NCI-H146 (cell line): Measurements from ENCODE around the gene C14orf180.
A peak's percentile ranks its signal among the peaks of the same experiment; 100 is the strongest.
"Not testable (repeated sequence)": the region's sequence is repeated elsewhere in the genome, so short reads cannot be mapped to it uniquely, and the experiment has no call there.

Experiments
- DNase-seq: peaks from one replicate; lab custom pipeline; 2025; lab: John Stamatoyannopoulos, UW

C14orf180 gene

GRCh38 chr14:104579939-104580338 lies 375 bp downstream of the C14orf180 start:
- DNase-seq, result not testable (repeated sequence)

DNA sequence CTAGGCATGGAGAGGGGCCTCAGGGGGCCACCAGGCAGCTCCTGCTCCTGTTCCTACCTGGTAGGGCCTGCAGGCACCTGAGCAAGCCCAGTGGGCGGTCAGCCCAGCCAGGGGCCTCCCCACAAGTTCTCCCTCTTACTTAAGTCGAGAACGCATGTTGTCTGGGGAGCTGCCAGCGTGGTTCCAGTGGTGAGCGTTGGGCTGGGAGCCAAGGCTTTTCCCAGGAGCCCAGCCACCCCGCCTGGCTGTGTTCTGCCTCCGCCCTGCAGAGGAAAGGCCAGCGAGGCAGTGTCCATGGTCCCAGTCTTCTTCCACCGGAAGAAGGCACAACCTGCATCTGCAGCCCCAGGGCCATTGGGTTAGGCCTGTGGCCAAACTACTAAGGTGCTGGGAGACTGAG lies 1.4 kb downstream of the C14orf180 start:
- no peak for DNase-seq

DNA sequence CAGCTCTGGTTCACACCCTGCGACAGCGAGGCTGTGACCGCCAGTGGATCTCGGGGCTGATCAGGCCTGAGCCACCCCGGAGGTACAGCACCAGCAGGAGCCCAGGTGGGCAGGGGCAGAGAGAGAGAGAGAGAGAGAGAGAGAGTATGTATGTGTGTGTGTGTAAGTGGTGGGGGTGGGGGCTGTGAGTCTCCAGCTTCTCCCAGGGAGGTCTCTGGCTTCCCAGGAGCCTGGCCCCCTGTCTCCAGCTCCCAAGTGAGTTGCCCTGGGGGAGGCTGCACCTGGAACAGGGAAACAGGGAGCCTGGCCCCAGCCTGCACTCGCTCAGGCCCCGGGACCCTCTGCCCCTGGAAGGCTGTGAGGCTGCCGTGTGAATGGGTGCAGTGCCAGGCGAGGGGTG lies 2.0 kb downstream of the C14orf180 start:
- no peak for DNase-seq

DNA sequence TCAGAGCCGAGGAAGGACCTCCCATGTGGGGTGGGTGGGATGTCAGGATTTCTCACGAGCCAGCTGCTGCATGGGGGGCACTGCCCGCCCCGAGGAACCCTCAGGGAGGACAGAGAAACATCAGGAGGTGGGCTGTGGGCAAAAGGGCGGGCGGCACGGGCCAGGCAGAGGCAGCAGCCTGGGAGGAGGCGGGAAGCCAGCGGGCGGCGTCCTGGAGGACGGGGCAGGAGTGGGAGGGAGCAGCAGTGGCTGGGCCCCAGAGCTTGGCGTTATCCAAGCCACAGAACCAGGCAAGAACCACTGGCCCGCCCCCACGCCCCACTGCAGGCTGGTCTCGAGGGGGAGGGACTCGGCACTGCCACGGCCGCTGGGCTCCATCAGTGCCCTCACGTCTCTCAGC lies 2.4 kb downstream of the C14orf180 start:
- no peak for DNase-seq

- DNase-seq, result no peak
Observed at GRCh38 chr14:104582662-104583061, 3.1 kb downstream of the C14orf180 start.

DNA sequence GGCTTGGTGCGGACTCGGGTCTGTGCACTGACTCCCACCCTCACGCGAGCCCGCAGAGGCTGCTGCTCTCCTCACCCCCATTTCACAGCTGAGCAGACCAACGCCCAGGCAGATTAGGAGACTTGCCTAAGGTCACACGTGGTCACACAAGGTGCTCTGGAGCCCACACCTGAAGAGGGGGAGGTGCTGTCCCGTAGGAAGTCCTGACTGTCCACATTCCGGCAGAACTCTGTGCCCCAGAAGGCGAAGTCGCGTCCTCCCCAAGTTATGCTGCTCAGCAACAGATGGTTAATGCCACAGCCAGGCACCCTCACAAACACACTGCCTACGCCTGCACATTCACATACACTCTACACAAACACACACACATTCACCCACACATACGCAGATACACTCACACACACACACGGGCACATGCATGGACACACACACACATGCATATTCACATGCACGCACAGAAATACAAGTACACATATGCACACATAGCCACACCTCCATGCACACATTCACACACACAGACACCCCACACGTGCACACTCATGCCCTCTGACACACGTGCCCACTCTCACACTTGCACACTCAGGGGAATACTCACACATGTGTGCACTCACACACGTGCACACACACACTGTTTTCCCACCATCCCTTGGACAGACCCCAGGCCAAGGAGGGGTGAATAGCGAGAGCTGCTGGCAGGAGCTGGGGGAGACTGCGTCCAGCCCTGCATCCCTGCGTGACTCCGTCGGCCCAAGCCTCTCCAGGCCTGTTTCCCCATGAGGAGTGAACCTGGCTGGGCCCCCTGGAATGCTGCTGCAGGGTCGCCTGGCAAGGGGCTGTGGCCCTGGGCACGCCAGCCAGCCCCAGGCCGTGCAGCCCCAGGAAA lies 4.1 kb downstream of the C14orf180 start:
- DNase-seq, result no peak

GRCh38 chr14:104584557-104584956 lies 5.0 kb downstream of the C14orf180 start:
- DNase-seq, result no peak

DNA sequence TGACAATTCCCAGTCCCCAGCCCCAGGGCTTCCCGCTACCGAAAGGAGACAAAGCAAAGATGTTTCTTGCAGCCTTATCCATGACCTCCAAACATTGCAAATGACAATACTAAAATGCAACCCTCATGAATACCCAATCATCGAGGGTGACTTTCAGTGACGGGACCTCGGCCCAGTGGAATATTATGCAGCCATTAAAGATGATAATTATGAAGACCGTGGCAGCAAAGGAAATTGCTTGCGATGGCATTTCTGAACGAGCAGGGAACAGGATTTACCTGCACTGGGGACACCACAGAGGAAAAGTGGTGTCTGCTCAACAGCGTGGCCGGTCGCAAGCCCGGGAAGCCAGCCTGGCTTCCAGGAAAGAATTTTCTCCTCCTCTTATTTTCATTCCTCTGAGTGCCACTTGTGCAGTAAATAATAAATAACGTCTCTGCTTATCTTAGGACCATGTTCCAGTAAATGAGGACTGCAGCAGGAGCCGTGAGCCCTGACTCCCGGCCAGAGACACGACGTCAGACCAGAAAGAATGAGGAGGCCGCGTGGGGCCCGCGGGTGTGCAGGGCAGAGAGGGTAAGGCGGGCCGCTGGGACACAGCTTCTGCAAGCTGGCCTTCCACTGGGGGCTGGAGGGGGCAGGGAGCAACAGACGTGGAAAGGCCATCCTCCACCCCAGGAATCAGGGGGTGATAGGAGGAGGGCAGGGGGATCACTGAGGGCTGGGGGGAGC lies 6.6 kb downstream of the C14orf180 start:
- no peak for DNase-seq

DNA sequence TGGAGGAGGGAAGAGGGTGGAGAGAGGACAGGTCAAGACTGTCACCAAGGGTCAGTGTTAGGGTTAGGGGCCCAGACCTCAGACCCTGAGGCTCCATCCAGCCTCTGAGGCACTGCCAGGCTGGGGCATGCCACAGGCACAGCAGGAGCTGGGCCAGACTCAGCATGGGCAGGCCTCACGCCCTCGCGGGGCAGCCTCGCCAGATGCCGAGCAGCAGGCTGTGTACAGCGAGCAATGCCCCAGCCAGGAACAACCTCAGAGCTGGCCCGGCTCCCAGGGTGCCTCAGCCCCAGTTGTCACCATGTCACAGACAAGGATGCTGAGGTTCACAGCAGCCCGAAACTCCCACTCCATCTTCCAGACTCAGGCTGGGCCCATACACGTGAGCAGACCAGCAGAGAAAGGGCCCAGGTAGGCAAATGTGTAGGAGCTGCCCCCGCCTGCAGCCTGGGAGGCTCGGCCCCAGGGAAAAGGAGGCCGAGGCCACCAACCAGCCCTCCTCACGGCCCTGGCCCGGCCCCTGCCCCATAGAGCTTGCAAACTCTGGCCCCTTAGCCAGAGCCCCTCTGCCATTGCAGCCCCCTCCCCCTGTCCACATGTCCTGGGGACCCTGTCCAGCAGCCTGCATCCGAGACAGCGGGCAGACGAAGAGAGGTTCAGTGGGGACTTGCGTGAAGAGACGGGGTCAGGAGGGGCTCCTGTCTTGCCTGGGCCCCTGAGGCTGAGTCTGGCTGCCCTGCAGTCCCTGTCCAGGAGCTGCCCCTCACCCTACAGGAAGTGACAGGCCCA lies 7.5 kb downstream of the C14orf180 start:
- no peak for DNase-seq

- no peak for DNase-seq
Observed at GRCh38 chr14:104587641-104588040, 8.1 kb downstream of the C14orf180 start.

GRCh38 chr14:104588066-104588857 lies 8.7 kb downstream of the C14orf180 start:
- DNase-seq, result peak; percentile 70

DNA sequence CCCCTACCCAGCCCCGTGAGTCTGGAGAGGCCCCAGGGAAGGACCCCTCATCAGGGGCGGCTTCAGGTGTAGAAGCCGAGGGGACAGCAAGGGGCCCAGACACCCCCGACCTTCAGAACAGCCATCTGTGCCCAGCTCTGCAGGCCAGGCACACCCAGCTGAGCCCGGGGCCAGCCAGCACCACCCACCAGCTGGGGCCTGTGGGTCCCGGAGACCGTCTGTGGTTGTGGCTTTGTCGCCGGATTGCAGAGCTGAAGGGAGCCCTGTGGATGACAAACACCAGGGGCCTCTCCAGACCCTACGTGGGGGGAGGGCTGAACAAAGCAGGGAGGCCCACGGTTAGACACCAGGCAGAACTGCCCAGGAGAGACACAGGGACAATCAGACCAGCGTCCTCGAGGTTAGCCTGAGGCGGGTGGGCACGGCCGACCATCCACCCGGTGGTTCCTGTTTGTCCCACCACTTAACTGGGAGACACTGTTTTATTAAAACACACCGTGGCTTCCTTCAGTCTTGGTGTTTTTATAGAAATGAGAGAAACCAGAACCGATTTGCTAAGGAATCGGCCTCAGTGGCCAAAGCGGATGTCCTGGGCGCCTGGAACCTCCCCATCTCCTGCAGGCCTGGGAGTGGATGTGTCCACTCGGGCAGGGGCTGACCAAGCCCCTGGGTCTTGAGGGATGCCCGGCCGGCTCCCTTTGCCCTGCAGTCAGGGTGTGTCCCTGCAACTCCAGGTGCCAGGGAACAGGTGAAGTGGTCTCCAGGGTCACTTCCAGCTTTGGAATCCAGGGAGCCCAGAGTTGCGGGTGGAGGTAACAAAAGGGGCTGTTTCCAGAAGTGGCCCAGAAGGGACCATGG lies 10.0 kb downstream of the C14orf180 start:
- no peak for DNase-seq

GRCh38 chr14:104590240-104590965 lies 10.8 kb downstream of the C14orf180 start:
- no peak for DNase-seq

- DNase-seq, result peak; percentile 24
Observed at GRCh38 chr14:104591031-104591430, 11.5 kb downstream of the C14orf180 start.

DNA sequence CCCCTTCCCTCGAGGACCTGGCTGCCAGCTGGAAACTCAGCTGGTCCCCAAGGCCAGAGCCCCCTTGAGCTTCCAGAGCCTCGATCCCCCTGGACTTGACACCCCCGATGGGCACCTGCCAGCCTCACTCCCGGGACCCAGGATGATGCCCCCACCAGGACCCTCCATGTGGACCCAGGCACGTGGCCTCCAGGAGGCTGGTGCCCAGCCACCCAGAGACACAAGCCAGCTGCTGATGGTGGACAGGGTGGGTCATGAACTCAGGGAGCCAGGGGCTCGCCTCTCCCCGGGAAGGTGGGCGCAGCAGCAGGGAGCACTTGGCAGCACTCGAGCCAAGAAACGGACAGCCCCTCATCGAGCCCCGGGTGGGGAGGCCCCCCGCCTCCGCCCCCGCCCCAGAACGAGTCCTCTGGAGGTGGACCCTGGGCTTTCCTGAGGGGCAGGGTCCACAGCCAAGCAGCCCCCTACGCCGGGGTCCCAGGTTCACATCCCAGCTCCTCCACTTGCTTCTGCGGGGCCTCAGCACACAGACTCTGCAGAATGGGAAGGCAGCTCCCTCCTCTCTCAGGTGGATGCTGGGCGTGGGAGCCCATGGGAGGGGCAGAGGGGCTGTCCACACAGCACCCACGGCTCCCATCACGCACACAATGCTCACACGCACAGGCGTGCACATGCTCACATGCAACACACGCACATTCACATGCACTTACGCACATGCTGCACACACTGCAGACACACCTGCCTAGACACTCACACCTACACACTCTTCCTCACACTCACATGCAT lies 12.1 kb downstream of the C14orf180 start:
- no peak for DNase-seq

GRCh38 chr14:104592292-104592672 lies 12.7 kb downstream of the C14orf180 start:
- DNase-seq, result no peak

DNA sequence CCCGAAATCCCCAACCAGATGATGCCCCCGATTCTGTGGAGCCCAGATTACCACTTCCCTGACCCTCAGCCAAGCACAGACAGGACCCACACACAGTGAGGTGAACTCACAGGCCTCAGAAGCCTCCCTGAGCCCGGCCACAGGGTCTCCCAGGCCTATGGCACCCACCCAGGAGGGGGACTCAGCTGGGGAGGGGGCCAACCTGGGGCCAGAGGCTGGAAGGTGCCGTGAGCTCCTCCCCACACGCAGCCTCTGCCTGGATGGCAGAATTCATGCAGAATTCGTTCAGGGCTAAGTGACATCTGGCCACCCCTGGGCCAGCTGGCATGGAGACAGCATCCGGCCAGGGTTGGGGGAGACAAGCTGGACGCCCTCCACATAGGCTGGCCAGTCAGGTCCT lies 13.2 kb downstream of the C14orf180 start:
- no peak for DNase-seq

DNA sequence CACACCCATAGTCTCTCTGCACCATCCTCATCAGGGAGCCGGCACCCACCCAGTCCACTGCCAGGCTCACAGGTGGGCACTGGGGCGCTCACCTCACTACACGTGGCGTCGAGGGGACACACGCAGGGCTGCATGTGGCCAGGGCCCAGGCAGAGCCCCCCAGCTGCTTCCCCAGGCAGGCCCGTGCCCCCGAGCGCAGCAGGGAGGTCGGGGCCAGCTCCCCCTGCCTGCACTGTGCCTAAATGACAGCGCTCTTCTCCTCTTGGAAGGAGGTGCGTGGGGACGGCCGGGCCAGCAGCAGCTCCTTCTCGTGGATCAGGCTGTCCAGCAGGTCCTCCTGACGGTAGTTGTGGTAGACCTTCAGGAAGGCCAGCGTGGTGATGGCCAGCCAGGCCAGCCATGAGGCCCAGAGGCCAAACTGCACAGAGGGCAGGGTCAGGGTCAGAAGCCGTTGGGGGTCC lies 13.7 kb downstream of the C14orf180 start:
- DNase-seq, result no peak

DNA sequence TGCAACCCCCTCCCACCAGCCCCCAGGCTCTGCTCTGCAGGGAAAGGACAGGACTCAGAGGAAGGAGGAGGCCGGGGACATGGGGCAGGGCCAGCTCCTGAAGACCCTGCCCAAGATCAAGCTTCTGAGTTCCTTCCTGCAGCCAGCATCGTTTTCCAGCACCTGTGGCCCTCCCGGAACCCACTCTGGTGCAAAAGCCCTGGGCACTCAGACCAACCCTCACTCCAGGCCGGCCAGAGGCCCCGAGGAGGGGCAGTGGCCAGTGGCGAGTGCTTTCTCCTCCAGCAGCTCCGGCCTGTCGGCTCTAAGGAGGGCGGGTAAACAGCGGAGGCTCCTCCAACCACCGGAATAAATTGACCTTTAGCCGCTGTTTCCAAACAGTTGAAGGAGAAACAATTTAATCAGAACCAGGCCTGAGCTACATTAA lies 14.2 kb downstream of the C14orf180 start:
- no peak for DNase-seq
